IPS DF 4.7 (cell line): ENCODE results near the gene DHX8.

Experiments
- DNase-seq: peaks from one replicate; pipeline ENCODE4 v3.0.0-alpha.2; 2013; ENCODE audit warnings: low spot score; ENCODE audit errors: extremely low read depth

Gene DHX8

GRCh38 chr17:43574348-43574747, 90.6 kb downstream of the DHX8 start:
- no peak for DNase-seq

DNA sequence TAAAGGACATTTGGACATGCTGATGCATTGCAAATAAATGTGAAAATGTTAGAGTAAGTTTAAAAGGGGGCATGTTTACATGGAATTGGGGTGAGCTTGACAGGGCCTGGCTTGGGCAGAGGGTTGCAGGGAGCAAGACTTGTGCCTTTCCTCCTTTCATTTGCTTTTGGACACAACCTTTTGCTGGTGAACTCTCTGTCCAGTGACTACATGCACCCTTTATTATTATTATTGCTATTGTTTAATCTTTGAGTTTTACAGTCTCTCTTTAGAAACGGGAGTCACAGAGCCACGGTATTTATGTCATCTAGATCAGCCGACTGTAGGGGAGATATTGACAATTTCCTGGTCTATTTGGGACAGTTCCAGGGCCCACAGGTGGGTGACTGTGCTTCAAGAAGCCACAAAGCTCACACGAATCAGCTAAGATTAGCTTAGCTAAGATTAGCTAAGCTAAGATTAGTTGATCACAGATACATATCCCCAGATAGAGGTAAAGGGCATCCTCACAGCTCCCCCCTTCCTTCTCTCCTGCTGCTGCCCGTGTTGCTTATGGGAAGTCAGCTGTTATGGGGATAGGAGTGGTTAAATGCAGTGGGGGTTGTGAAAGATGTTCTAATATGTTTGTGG, 91.2 kb downstream of the DHX8 start:
- no peak for DNase-seq
